Brain microvascular endothelial cell (primary cell): ENCODE data around the gene DRC3.

ENCODE experiments used
- DNase-seq: peaks from one replicate; pipeline ENCODE4 v3.0.0-alpha.2; 2020
- H3K27ac ChIP-seq: fragments of 250-450 bp; sonication (Bioruptor Pico); 2 replicates; pipeline ENCODE4 v1.5.1; 2020; ENCODE audit warnings: mild to moderate bottlenecking, moderate library complexity
- H3K27me3 ChIP-seq: fragments of 250-450 bp; sonication (Bioruptor Pico); replicated peaks from 2 replicates; pipeline ENCODE4 v1.5.1; 2020; ENCODE audit warnings: mild to moderate bottlenecking
- H3K36me3 ChIP-seq: fragments of 250-450 bp; sonication (Bioruptor Pico); replicated peaks from 2 replicates; pipeline ENCODE4 v1.5.1; 2020; ENCODE audit warnings: mild to moderate bottlenecking
- H3K4me3 ChIP-seq: 2 replicates; pipeline ENCODE4 v1.5.1; 2011; ENCODE audit warnings: low read depth, mild to moderate bottlenecking, control low read depth, low read length, moderate library complexity
- CTCF ChIP-seq: IDR thresholded peaks from 2 replicates; pipeline ENCODE4 v1.5.1; 2011; ENCODE audit warnings: low read depth, mild to moderate bottlenecking, moderate library complexity, low read length, control low read depth, inconsistent platforms; ENCODE audit errors: missing control alignments
- in situ Hi-C: cut with HindIII; loops from 2 replicates; pipeline ENCODE4 v1.10.0; 2017; ENCODE audit warnings: low sequenced_read_pairs, low pct_ligation_motif_present

Gene DRC3

GRCh38 chr17:18064053-18064452, 91.4 kb downstream of the DRC3 start:
- H3K4me3 ChIP-seq: no peak overlapping the region
- TF ChIP-seq CTCF: no peak
- no peak for DNase-seq
- no peaks in the 10 kb centered on the region for H3K27me3 ChIP-seq
- H3K36me3 ChIP-seq: peaks cover 12% of the 10 kb centered on the region
- no peak overlapping the region for H3K27ac ChIP-seq
- in situ Hi-C loops: no loop called here

- in situ Hi-C loops: no loop called here
- no peak for TF ChIP-seq CTCF
- Histone ChIP-seq H3K27ac (no peak overlapping the region), H3K36me3 (peaks cover 12% of the 10 kb centered on the region), H3K27me3 (no peaks in the 10 kb centered on the region), H3K4me3 (no peak overlapping the region)
- DNase-seq: no peak
Measured at GRCh38 chr17:18065546-18065945, 92.9 kb downstream of the DRC3 start.
